ENCODE results near the gene WWOX. TPM values are rescaled to one million over a fixed set of nuclear protein-coding genes. Genes with fewer than 3 reads are reported as not detected.

WWOX gene
- total RNA-seq, 4 donors from 2014 or later = 12.9 to 53.5 (median 25.6) TPM

- H3K4me1 ChIP-seq = no peaks in the 10 kb centered on the region
- ATAC-seq = no peak
- H3K9me3 ChIP-seq = no peaks in the 10 kb centered on the region
- H3K27me3 ChIP-seq = no peaks in the 10 kb centered on the region
- no peak overlapping the region for H3K4me3 ChIP-seq
- H3K27ac ChIP-seq = no peak overlapping the region
- TF ChIP-seq POLR2AphosphoS5 (IDR thresholded peaks at IDR 0.05) (no peak), EP300 (IDR thresholded peaks at IDR 0.05) (no peak), CTCF (IDR thresholded peaks at IDR 0.05) (no peak), POLR2A (IDR thresholded peaks at IDR 0.05) (no peak)
- H3K36me3 ChIP-seq = no peaks in the 10 kb centered on the region
- 93 to 94% methylated on average over 4 to 10 of the region's 11 CpGs for WGBS, 2 donors (ENCODE audit: low coverage in 1 of 2)
Measured at GRCh38 chr16:78137179-78137578, 37.7 kb downstream of the WWOX start.

- Histone ChIP-seq H3K9me3 (no peaks in the 10 kb centered on the region), H3K27ac (no peak overlapping the region), H3K27me3 (no peaks in the 10 kb centered on the region), H3K36me3 (no peaks in the 10 kb centered on the region), H3K4me1 (no peaks in the 10 kb centered on the region), H3K4me3 (no peak overlapping the region)
- no peak for ATAC-seq
- TF ChIP-seq POLR2A (IDR thresholded peaks at IDR 0.05) = no peak
- no peak for TF ChIP-seq CTCF (IDR thresholded peaks at IDR 0.05)
- no peak for TF ChIP-seq POLR2AphosphoS5 (IDR thresholded peaks at IDR 0.05)
- TF ChIP-seq EP300 (IDR thresholded peaks at IDR 0.05) = no peak
- WGBS, 2 donors (ENCODE audit: low coverage in 1 of 2) = 91 to 94% methylated on average over 6 to 8 of the region's 8 CpGs
Measured at GRCh38 chr16:78137782-78138616, 38.5 kb downstream of the WWOX start.

- H3K9me3 ChIP-seq = no peaks in the 10 kb centered on the region
- H3K27me3 ChIP-seq = no peaks in the 10 kb centered on the region
- 91 to 92% methylated on average over 5 to 6 of the region's 6 CpGs for WGBS, 2 donors (ENCODE audit: low coverage in 1 of 2)
- no peak for ATAC-seq
- TF ChIP-seq POLR2A (IDR thresholded peaks at IDR 0.05) (no peak), CTCF (IDR thresholded peaks at IDR 0.05) (no peak), POLR2AphosphoS5 (IDR thresholded peaks at IDR 0.05) (no peak), EP300 (IDR thresholded peaks at IDR 0.05) (no peak)
- H3K27ac ChIP-seq = no peak overlapping the region
- no peak overlapping the region for H3K4me3 ChIP-seq
- H3K36me3 ChIP-seq = no peaks in the 10 kb centered on the region
- H3K4me1 ChIP-seq = no peaks in the 10 kb centered on the region
Measured at GRCh38 chr16:78140818-78141466, 41.5 kb downstream of the WWOX start.

- Histone ChIP-seq H3K9me3 (no peaks in the 10 kb centered on the region), H3K27ac (no peak overlapping the region), H3K27me3 (no peaks in the 10 kb centered on the region), H3K36me3 (no peaks in the 10 kb centered on the region), H3K4me1 (no peaks in the 10 kb centered on the region), H3K4me3 (no peak overlapping the region)
- no peak for ATAC-seq
- no peak for TF ChIP-seq CTCF (IDR thresholded peaks at IDR 0.05)
- WGBS, 2 donors (ENCODE audit: low coverage in 1 of 2) = 53 to 59% methylated on average over 1 of the region's 1 CpG
Measured at GRCh38 chr16:78142788-78143187, 43.3 kb downstream of the WWOX start.

GRCh38 chr16:78146807-78147206 is 47.4 kb downstream of the WWOX start:
- no peak for ATAC-seq
- Histone ChIP-seq H3K27me3 (no peaks in the 10 kb centered on the region), H3K9me3 (no peaks in the 10 kb centered on the region), H3K4me1 (no peaks in the 10 kb centered on the region), H3K27ac (no peak overlapping the region), H3K36me3 (no peaks in the 10 kb centered on the region), H3K4me3 (no peak overlapping the region)
- 84 to 95% methylated on average over 5 of the region's 5 CpGs for WGBS, 2 donors (ENCODE audit: low coverage in 1 of 2)
- no peak for TF ChIP-seq EP300 (IDR thresholded peaks at IDR 0.05)
- no peak for TF ChIP-seq CTCF (IDR thresholded peaks at IDR 0.05)
- TF ChIP-seq POLR2A (IDR thresholded peaks at IDR 0.05) = no peak
- no peak for TF ChIP-seq POLR2AphosphoS5 (IDR thresholded peaks at IDR 0.05)

All from gastroesophageal sphincter (tissue), 4 donors.